ENCODE results near the gene ZNF148. TPM values are rescaled to one million over a fixed set of nuclear protein-coding genes. Genes with fewer than 3 reads are reported as not detected.

Gene ZNF148
- total and polyA plus RNA-seq, 2 of the 4 experiments (the other 2 are of a cell fraction), result 9.4 to 65.2 TPM

- no peak overlapping the region for H2AK9ac ChIP-seq (replicated peaks; ENCODE audit: low read depth, low read length, poor library complexity)
- no peak overlapping the region for H3K27ac ChIP-seq (ENCODE audit: insufficient read depth, low read length)
- TF ChIP-seq MAZ (IDR thresholded peaks at IDR 0.05; ENCODE audit: borderline replicate concordance, low read depth, low read length), result no peak
- TF ChIP-seq RFX5 (IDR thresholded peaks at IDR 0.05; ENCODE audit: low read depth, low read length), result no peak
- no peak for TF ChIP-seq CTCF (conservative IDR thresholded peaks at IDR 0.05; ENCODE audit: low read depth, low read length)
- no peak overlapping the region for H2BK5ac ChIP-seq (ENCODE audit: low read depth, low read length, poor library complexity, severe bottlenecking)
- no peak overlapping the region for H3K56ac ChIP-seq (ENCODE audit: extremely low read depth, insufficient read depth, low read length)
- no peaks in the 10 kb centered on the region for H3K4me1 ChIP-seq (ENCODE audit: control insufficient read depth, insufficient read depth, low read length)
- H3K27me3 ChIP-seq (ENCODE audit: control insufficient read depth, insufficient read depth, low read length), result no peaks in the 10 kb centered on the region
- no peak overlapping the region for H3K4ac ChIP-seq (ENCODE audit: low read depth, low read length)
- ATAC-seq (ENCODE audit: low read depth) (no peak), DNase-seq (no peak)
- no peak overlapping the region for H3K18ac ChIP-seq (ENCODE audit: low read depth, low read length)
- ChIA-PET CTCF (no interaction called here), POLR2A (ENCODE audit: unreplicated experiment) (no interaction called here)
- no peak overlapping the region for H3K4me3 ChIP-seq (ENCODE audit: insufficient read depth, low read depth, low read length)
- WGBS, 2 experiments (ENCODE audit: extremely low coverage in 2 of 2, insufficient read length in 1 of 2), result 100% methylated on average over 5 of the region's 13 CpGs; no CpG with 5 or more reads in 1 of the 2 experiments
- H2AK5ac ChIP-seq (ENCODE audit: low read depth, low read length), result no peak overlapping the region
- H3K14ac ChIP-seq (replicated peaks; ENCODE audit: low read depth, low read length), result no peak overlapping the region
- intact Hi-C loops (cut with micrococcal nuclease), result no loop called here
- dilution Hi-C loops (cut with HindIII; ENCODE audit: low sequenced_read_pairs, unreplicated experiment), result no loop called here
- no peak overlapping the region for H2BK15ac ChIP-seq (ENCODE audit: low read depth, low read length)
- no peak overlapping the region for H4K91ac ChIP-seq (ENCODE audit: insufficient read depth, low read depth, low read length)
- H3K9me1 ChIP-seq (ENCODE audit: insufficient read depth, low read length), result no peaks in the 10 kb centered on the region
- BruUV-seq (replicated peaks), result no TSS peak
- H3K4me2 ChIP-seq (ENCODE audit: low read depth, low read length), result no peak overlapping the region
- no peak overlapping the region for H3K23ac ChIP-seq (ENCODE audit: low read depth, low read length)
- H2BK20ac ChIP-seq (ENCODE audit: low read depth, low read length), result no peak overlapping the region
- H4K5ac ChIP-seq (ENCODE audit: low read depth, low read length), result no peak overlapping the region
- H2BK120ac ChIP-seq (ENCODE audit: low read depth, low read length), result no peak overlapping the region
- no peaks in the 10 kb centered on the region for H3K9me3 ChIP-seq (ENCODE audit: control insufficient read depth, insufficient read depth, low read length)
- no peak overlapping the region for H2AFZ ChIP-seq (replicated peaks; ENCODE audit: low read length, poor library complexity)
- in situ Hi-C loops (cut with MboI; ENCODE audit: low sequenced_read_pairs), result no loop called here
- no peak overlapping the region for H4K8ac ChIP-seq (ENCODE audit: low read depth in 2 of 2, low read length in 2 of 2)
- no peaks in the 10 kb centered on the region for H4K20me1 ChIP-seq (ENCODE audit: insufficient read depth, low read length)
- no peaks in the 10 kb centered on the region for H3K79me1 ChIP-seq (ENCODE audit: low read depth in 1 of 2, low read length in 2 of 2)
- H3K9ac ChIP-seq (ENCODE audit: low read depth, low read length), result no peak overlapping the region
- no peaks in the 10 kb centered on the region for H3K36me3 ChIP-seq (ENCODE audit: control insufficient read depth, insufficient read depth, low read length)
Measured at GRCh38 chr3:125177746-125178145, 197.4 kb downstream of the ZNF148 start.

Small RNA genes lying within 50 kb of the gene (microRNA-seq; reads per million reads assigned to microRNA genes)
- gene RNU6-232P (ENCODE audit: insufficient read depth, insufficient read length), result not detected

Small RNA genes lying within 50 kb of the gene (small RNA-seq; reads per million reads assigned to genes)
- 0 reads per million in 5 experiments for gene RNU6-232P

Other genes with a start within 250 kb of the ZNF148 start
- gene SLC12A8, start 162.6 kb downstream of the ZNF148 start, total RNA-seq (2012; rRNA removed), result 1.9 and 2.2 TPM in 2 replicates
- gene SLC12A8, start 162.6 kb downstream of the ZNF148 start, polyA plus RNA-seq (2012; rRNA removed), result 3.5 and 4.3 TPM in 2 replicates
- gene SNX4, start 144.9 kb upstream of the ZNF148 start, total RNA-seq (2012; rRNA removed), result 25.6 and 42.2 TPM in 2 replicates
- 8.3 and 10.7 TPM in 2 replicates for gene SNX4, start 144.9 kb upstream of the ZNF148 start, polyA plus RNA-seq (2012; rRNA removed)
- 11.4 and 11.8 TPM in 2 replicates for gene OSBPL11, start 220.2 kb upstream of the ZNF148 start, total RNA-seq (2012; rRNA removed)
- gene OSBPL11, start 220.2 kb upstream of the ZNF148 start, polyA plus RNA-seq (2012; rRNA removed), result 3.3 and 4.2 TPM in 2 replicates

Measured in IMR-90 (cell line).